Measurements from ENCODE around the gene CALHM2.

CALHM2 gene

GRCh38 chr10:103458720-103459119 is 6.5 kb upstream of the CALHM2 start, which contains the start of gene CALHM1:
Gene CALHM1 (minus strand): TSS chr10:103458900. CDS start chr10:103458751, 149 bp downstream.
- H3K27me3 ChIP-seq (ENCODE audit: control insufficient read depth in 1 of 2, insufficient read depth in 2 of 2, low read length in 2 of 2) = no peaks in the 10 kb centered on the region
- H3K4me1 ChIP-seq (ENCODE audit: control insufficient read depth, insufficient read depth, low read length) = no peaks in the 10 kb centered on the region
- H3K27ac ChIP-seq (ENCODE audit: low read length) = no peak within 1 kb of the TSS
- no peak within 1 kb of the TSS for H3K9ac ChIP-seq (ENCODE audit: low read length in 2 of 2)
- H3K4me3 ChIP-seq (ENCODE audit: low read length in 2 of 2) = no peak within 1 kb of the TSS
- no peaks in the 10 kb centered on the region for H3K36me3 ChIP-seq (ENCODE audit: control insufficient read depth in 2 of 2, insufficient read depth in 2 of 2, low read length in 2 of 2)
- H3K9me3 ChIP-seq (ENCODE audit: control insufficient read depth in 2 of 2, low read length in 2 of 2) = no peaks in the 10 kb centered on the region

DNA sequence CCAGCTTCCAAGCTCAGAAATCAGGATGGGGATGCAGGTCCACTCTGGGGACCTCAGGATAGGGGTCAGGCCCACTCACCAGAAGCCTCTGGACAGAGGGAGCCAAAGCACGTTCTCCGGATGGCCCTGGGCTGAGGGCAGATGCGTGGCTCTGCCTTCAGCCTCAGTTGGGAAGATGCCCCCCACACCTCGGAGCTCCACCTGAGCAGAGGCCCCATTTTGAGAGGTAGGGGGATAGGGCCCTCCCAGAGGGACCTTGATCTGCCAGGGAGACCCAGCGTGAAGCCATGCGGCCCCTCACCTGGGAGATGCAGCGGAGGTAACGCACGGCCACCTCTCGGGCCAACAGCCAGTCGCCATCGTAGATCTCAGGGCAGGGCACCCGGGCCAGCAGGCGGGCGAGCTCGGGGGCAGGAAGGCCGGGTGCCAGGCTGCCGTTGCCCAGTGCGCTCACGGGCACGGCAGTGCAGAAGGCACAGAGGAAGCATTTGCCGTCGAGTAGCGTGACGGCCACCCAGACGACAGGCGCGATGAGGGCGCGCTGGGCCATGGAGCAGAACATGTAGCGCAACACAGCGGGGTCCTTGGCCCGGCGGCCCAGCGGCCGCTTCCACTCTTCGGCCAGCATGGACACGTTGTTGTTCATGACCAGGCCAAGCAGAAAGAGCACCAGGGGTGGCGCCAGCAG is 5.9 kb upstream of the CALHM2 start:
- Histone ChIP-seq H3K4me1 (ENCODE audit: control insufficient read depth, insufficient read depth, low read length) (peaks cover under 1% of the 10 kb centered on the region), H3K27me3 (ENCODE audit: control insufficient read depth in 1 of 2, insufficient read depth in 2 of 2, low read length in 2 of 2) (no peaks in the 10 kb centered on the region), H3K9ac (ENCODE audit: low read length in 2 of 2) (no peak overlapping the region), H3K9me3 (ENCODE audit: control insufficient read depth in 2 of 2, low read length in 2 of 2) (no peaks in the 10 kb centered on the region), H3K4me3 (ENCODE audit: low read length in 2 of 2) (no peak overlapping the region), H3K27ac (ENCODE audit: low read length) (no peak overlapping the region), H3K36me3 (ENCODE audit: control insufficient read depth in 2 of 2, insufficient read depth in 2 of 2, low read length in 2 of 2) (no peaks in the 10 kb centered on the region)

- Histone ChIP-seq H3K27ac (ENCODE audit: low read length) (no peak overlapping the region), H3K9ac (ENCODE audit: low read length in 2 of 2) (no peak overlapping the region), H3K36me3 (ENCODE audit: control insufficient read depth in 2 of 2, insufficient read depth in 2 of 2, low read length in 2 of 2) (no peaks in the 10 kb centered on the region), H3K27me3 (ENCODE audit: control insufficient read depth in 1 of 2, insufficient read depth in 2 of 2, low read length in 2 of 2) (no peaks in the 10 kb centered on the region), H3K4me3 (ENCODE audit: low read length in 2 of 2) (no peak overlapping the region), H3K9me3 (ENCODE audit: control insufficient read depth in 2 of 2, low read length in 2 of 2) (no peaks in the 10 kb centered on the region), H3K4me1 (ENCODE audit: control insufficient read depth, insufficient read depth, low read length) (peaks cover 9% of the 10 kb centered on the region)
Observed at GRCh38 chr10:103457176-103457712, 5.1 kb upstream of the CALHM2 start.

- Histone ChIP-seq H3K9me3 (ENCODE audit: control insufficient read depth in 2 of 2, low read length in 2 of 2) (no peaks in the 10 kb centered on the region), H3K27me3 (ENCODE audit: control insufficient read depth in 1 of 2, insufficient read depth in 2 of 2, low read length in 2 of 2) (no peaks in the 10 kb centered on the region), H3K36me3 (ENCODE audit: control insufficient read depth in 2 of 2, insufficient read depth in 2 of 2, low read length in 2 of 2) (no peaks in the 10 kb centered on the region), H3K4me3 (ENCODE audit: low read length in 2 of 2) (no peak overlapping the region), H3K9ac (ENCODE audit: low read length in 2 of 2) (no peak overlapping the region), H3K4me1 (ENCODE audit: control insufficient read depth, insufficient read depth, low read length) (peaks cover 17% of the 10 kb centered on the region), H3K27ac (ENCODE audit: low read length) (no peak overlapping the region)
Observed at GRCh38 chr10:103456074-103456660, 4.0 kb upstream of the CALHM2 start.

DNA sequence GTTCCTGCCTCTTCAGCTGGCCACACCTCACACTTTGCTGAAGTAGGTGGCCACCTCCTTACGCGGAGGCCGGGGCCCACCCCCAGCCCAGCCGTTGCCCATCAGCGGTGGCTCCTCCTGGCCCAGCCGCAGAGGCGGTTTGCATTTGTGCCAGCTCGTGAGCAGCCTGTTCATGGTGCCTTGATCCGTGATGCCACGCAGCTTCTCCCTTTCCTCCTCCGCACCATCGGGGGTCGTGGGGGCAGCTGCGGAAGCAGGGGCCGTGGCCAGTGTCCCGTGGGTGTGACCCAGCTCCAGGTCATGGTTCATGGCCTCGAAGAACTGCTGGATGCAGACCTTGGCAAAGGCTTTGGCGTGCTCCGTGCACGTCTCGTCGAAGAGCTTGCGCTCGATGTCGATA is 3.1 kb upstream of the CALHM2 start:
- H3K36me3 ChIP-seq (ENCODE audit: control insufficient read depth in 2 of 2, insufficient read depth in 2 of 2, low read length in 2 of 2) = peaks cover 0 to 2% of the 10 kb centered on the region in 2 donors
- H3K4me3 ChIP-seq (ENCODE audit: low read length in 2 of 2) = no peak overlapping the region
- no peaks in the 10 kb centered on the region for H3K27me3 ChIP-seq (ENCODE audit: control insufficient read depth in 1 of 2, insufficient read depth in 2 of 2, low read length in 2 of 2)
- H3K27ac ChIP-seq (ENCODE audit: low read length) = no peak overlapping the region
- no peaks in the 10 kb centered on the region for H3K9me3 ChIP-seq (ENCODE audit: control insufficient read depth in 2 of 2, low read length in 2 of 2)
- H3K4me1 ChIP-seq (ENCODE audit: control insufficient read depth, insufficient read depth, low read length) = peaks cover 24% of the 10 kb centered on the region
- H3K9ac ChIP-seq (ENCODE audit: low read length in 2 of 2) = no peak overlapping the region

DNA sequence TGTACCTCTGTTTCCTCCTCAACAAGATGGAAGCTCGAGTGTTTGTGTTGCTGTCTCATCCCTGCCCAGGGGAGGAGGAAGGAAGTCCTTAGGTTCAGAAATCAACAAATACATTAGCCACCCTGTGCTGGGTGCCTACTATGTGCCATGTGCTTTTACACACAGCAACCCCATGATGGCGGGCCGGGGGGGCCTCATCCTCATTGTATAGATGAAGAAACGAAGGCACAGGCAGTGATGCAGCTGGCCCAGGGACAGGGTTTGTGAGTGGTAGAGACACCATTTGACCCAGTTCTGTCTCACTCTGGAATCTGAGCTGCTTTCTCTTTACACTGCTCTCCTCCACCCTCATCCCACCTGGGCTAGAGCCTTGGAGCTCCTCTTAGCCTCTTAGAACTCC is 1.9 kb upstream of the CALHM2 start:
- H3K4me1 ChIP-seq (ENCODE audit: control insufficient read depth, insufficient read depth, low read length) = peaks cover 36% of the 10 kb centered on the region
- no peak overlapping the region for H3K27ac ChIP-seq (ENCODE audit: low read length)
- H3K4me3 ChIP-seq (ENCODE audit: low read length in 2 of 2) = no peak overlapping the region
- peaks cover 7% of the 10 kb centered on the region in 2 donors for H3K36me3 ChIP-seq (ENCODE audit: control insufficient read depth in 2 of 2, insufficient read depth in 2 of 2, low read length in 2 of 2)
- H3K27me3 ChIP-seq (ENCODE audit: control insufficient read depth in 1 of 2, insufficient read depth in 2 of 2, low read length in 2 of 2) = no peaks in the 10 kb centered on the region
- no peak overlapping the region for H3K9ac ChIP-seq (ENCODE audit: low read length in 2 of 2)
- no peaks in the 10 kb centered on the region for H3K9me3 ChIP-seq (ENCODE audit: control insufficient read depth in 2 of 2, low read length in 2 of 2)

GRCh38 chr10:103452506-103453230 is 498 bp upstream of the CALHM2 start:
- Histone ChIP-seq H3K9ac (ENCODE audit: low read length in 2 of 2) (peak overlapping the region; percentile 55 to 66), H3K9me3 (ENCODE audit: control insufficient read depth in 2 of 2, low read length in 2 of 2) (no peaks in the 10 kb centered on the region), H3K36me3 (ENCODE audit: control insufficient read depth in 2 of 2, insufficient read depth in 2 of 2, low read length in 2 of 2) (peaks cover 7 to 11% of the 10 kb centered on the region in 2 donors), H3K27me3 (ENCODE audit: control insufficient read depth in 1 of 2, insufficient read depth in 2 of 2, low read length in 2 of 2) (no peaks in the 10 kb centered on the region), H3K4me3 (ENCODE audit: low read length in 2 of 2) (peak overlapping the region; percentile 74 to 86), H3K27ac (ENCODE audit: low read length) (peak overlapping the region; percentile 60), H3K4me1 (ENCODE audit: control insufficient read depth, insufficient read depth, low read length) (peaks cover 42% of the 10 kb centered on the region)

DNA sequence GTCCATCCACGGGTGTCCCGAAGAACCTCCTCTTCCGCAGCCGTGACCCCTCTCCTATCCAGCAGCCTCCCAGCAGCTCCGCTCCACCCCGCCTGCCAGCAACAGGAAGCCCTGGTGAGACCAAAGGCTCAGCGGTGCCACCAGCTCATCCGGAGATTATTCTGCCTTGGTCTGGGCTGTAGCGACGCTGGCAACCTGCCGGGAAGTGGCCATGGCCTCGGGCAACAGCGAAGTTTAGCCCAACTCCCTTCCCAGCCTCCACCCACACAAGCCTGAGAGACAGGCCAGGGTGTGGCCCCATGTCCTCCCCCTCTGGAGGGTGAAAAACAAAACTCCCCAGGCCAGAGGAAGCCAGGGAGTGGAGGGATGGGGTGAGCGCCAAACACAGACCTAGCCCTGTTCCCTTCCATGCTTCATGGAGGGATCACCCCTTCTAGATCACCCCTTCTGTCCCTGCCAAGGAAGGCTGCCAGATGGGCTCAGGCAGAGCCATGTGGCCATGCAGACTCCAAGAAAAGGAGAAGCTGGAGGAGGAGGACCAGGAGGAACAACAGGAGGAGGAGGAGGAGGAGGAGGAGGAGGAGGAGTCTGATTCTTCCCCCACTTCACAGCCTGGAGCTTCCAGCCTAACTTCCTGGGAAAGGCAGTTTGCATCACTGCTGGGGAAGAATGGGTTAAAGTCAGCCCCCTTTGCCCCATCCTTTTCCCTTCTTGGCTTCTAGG is 918 bp downstream of the CALHM2 start:
- Histone ChIP-seq H3K4me1 (ENCODE audit: control insufficient read depth, insufficient read depth, low read length) (peaks cover 52% of the 10 kb centered on the region), H3K9ac (ENCODE audit: low read length in 2 of 2) (peak overlapping the region; percentile 66 to 79), H3K4me3 (ENCODE audit: low read length in 2 of 2) (peak overlapping the region; percentile 74 to 86), H3K9me3 (ENCODE audit: control insufficient read depth in 2 of 2, low read length in 2 of 2) (no peaks in the 10 kb centered on the region), H3K27me3 (ENCODE audit: control insufficient read depth in 1 of 2, insufficient read depth in 2 of 2, low read length in 2 of 2) (no peaks in the 10 kb centered on the region), H3K27ac (ENCODE audit: low read length) (peak overlapping the region; percentile 60), H3K36me3 (ENCODE audit: control insufficient read depth in 2 of 2, insufficient read depth in 2 of 2, low read length in 2 of 2) (peaks cover 7 to 22% of the 10 kb centered on the region in 2 donors)

DNA sequence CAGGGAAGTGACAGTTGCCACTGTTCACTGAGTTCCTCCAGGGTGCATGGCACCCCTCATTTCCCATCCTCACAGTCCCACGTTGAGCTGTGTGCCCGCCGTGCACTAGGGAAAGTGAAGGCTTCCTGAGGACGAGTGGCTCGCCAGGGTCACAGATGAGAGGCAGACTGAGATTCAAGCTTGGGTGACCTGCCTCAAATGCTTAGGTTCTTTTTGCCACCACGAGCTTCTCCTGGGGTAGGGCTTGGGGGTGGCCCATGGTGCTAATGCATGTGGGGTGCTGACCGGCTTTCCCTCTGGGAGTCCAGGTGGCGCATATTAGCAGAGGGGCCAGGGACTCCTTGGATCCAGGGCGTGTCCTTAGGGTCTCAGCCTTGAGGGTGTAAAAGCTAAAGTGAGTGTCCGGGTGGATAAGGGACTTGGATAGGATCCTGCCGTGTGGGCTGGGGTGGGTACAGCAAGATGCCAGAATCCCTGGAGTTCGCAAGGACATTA is 1.9 kb downstream of the CALHM2 start:
- peak overlapping the region; percentile 64 to 66 for H3K9ac ChIP-seq (ENCODE audit: low read length in 2 of 2)

More for the DNA sequence above, 1.9 kb downstream of the CALHM2 start:
- peaks cover 7 to 25% of the 10 kb centered on the region in 2 donors for H3K36me3 ChIP-seq (ENCODE audit: control insufficient read depth in 2 of 2, insufficient read depth in 2 of 2, low read length in 2 of 2)
- peaks cover 59% of the 10 kb centered on the region for H3K4me1 ChIP-seq (ENCODE audit: control insufficient read depth, insufficient read depth, low read length)
- H3K27me3 ChIP-seq (ENCODE audit: control insufficient read depth in 1 of 2, insufficient read depth in 2 of 2, low read length in 2 of 2) = no peaks in the 10 kb centered on the region
- no peaks in the 10 kb centered on the region for H3K9me3 ChIP-seq (ENCODE audit: control insufficient read depth in 2 of 2, low read length in 2 of 2)
- H3K27ac ChIP-seq (ENCODE audit: low read length) = peak overlapping the region; percentile 60
- H3K4me3 ChIP-seq (ENCODE audit: low read length in 2 of 2) = peak overlapping the region; percentile 74 to 86

Measured in stomach smooth muscle (tissue), 2 donors.